HG03460 (cell line): ENCODE data around the gene PCNX2.
"Not testable (repeated sequence)": the region's sequence is repeated elsewhere in the genome, so short reads cannot be mapped to it uniquely, and the experiment has no call there.

Source experiments
- ATAC-seq: cut with Tn5 transposase; IDR thresholded peaks from one replicate; pipeline ENCODE4 v1.9.1; 2021; ENCODE audit not compliant: unreplicated experiment

The PCNX2 gene

GRCh38 chr1:233024199-233024598, 271.3 kb downstream of the PCNX2 start:
- ATAC-seq = no peak

- no peak for ATAC-seq
Measured at GRCh38 chr1:233022246-233022645, 273.3 kb downstream of the PCNX2 start.

GRCh38 chr1:233020426-233020825, 275.1 kb downstream of the PCNX2 start:
- ATAC-seq = no peak

- ATAC-seq = no peak
Measured at GRCh38 chr1:233019778-233020325, 275.7 kb downstream of the PCNX2 start.

- no peak for ATAC-seq
Measured at GRCh38 chr1:233019083-233019482, 276.4 kb downstream of the PCNX2 start.

GRCh38 chr1:233016798-233017197, 278.7 kb downstream of the PCNX2 start:
- ATAC-seq = no peak

GRCh38 chr1:233015965-233016364, 279.6 kb downstream of the PCNX2 start:
- ATAC-seq = peak; percentile 71

GRCh38 chr1:233012021-233012420, 283.5 kb downstream of the PCNX2 start:
- no peak for ATAC-seq

GRCh38 chr1:233010146-233010545, 285.4 kb downstream of the PCNX2 start:
- ATAC-seq = no peak

GRCh38 chr1:233006541-233006973, 289.0 kb downstream of the PCNX2 start:
- ATAC-seq = no peak

- no peak for ATAC-seq
Measured at GRCh38 chr1:233006108-233006507, 289.4 kb downstream of the PCNX2 start.

GRCh38 chr1:233005703-233006102, 289.8 kb downstream of the PCNX2 start:
- ATAC-seq = no peak

- ATAC-seq = no peak
Measured at GRCh38 chr1:233005156-233005555, 290.4 kb downstream of the PCNX2 start.

- ATAC-seq = no peak
Measured at GRCh38 chr1:233004451-233004850, 291.1 kb downstream of the PCNX2 start.

- ATAC-seq = not testable (repeated sequence)
Measured at GRCh38 chr1:233003638-233004037, 291.9 kb downstream of the PCNX2 start.

GRCh38 chr1:232999956-233000625, 295.4 kb downstream of the PCNX2 start:
- ATAC-seq = no peak

- ATAC-seq = no peak
Measured at GRCh38 chr1:232998646-232999045, 296.9 kb downstream of the PCNX2 start.

GRCh38 chr1:232998138-232998537, 297.4 kb downstream of the PCNX2 start:
- ATAC-seq = no peak

GRCh38 chr1:232996143-232996542, 299.4 kb downstream of the PCNX2 start:
- ATAC-seq = no peak

- ATAC-seq = no peak
Measured at GRCh38 chr1:232995189-232995588, 300.3 kb downstream of the PCNX2 start.

GRCh38 chr1:232993555-232993954, 302.0 kb downstream of the PCNX2 start:
- no peak for ATAC-seq

- ATAC-seq = no peak
Measured at GRCh38 chr1:232992227-232992626, 303.3 kb downstream of the PCNX2 start.

- no peak for ATAC-seq
Measured at GRCh38 chr1:232991238-232991637, 304.3 kb downstream of the PCNX2 start.
